HepG2 (cell line): ENCODE data around the gene ABCB9. TPM values are rescaled to one million over a fixed set of nuclear protein-coding genes. Genes with fewer than 3 reads are reported as not detected.

Experiments used
- ATF7-NPFF ChIP-seq: sonication (generic); formaldehyde crosslinking; IDR thresholded peaks from 2 replicates; pipeline ENCODE4 v1.8.1; 2023; ENCODE audit warnings: mild to moderate bottlenecking, low read depth, missing genetic modification reagents, moderate library complexity
- CHD4 ChIP-seq: fragments of 200-600 bp; sonication (generic); IDR thresholded peaks from 2 replicates; pipeline ENCODE4 v1.7.0; 2017; ENCODE audit warnings: mild to moderate bottlenecking, low read length, borderline replicate concordance
- FOXK2 ChIP-seq: fragments of 450-650 bp; IDR thresholded peaks from 2 replicates; pipeline ENCODE4 v1.6.1; 2016
- FOXO1 ChIP-seq: sonication (generic); formaldehyde crosslinking; IDR thresholded peaks from 2 replicates; pipeline ENCODE4 v1.4.0; 2020; ENCODE audit warnings: missing genetic modification reagents
- GLI4 ChIP-seq: sonication (generic); formaldehyde crosslinking; IDR thresholded peaks from 2 replicates; pipeline ENCODE4 v1.5.1; 2020; ENCODE audit warnings: missing genetic modification reagents, mild to moderate bottlenecking, moderate library complexity, borderline replicate concordance
- HDAC2 ChIP-seq: sonication (generic); formaldehyde crosslinking; IDR thresholded peaks from 2 replicates; pipeline ENCODE4 v1.4.0; 2020; ENCODE audit warnings: missing genetic modification reagents
- LRRFIP1 ChIP-seq: sonication (generic); formaldehyde crosslinking; conservative IDR thresholded peaks from 2 replicates; pipeline ENCODE4 v1.4.0; 2020; ENCODE audit warnings: missing genetic modification reagents
- MLLT10 ChIP-seq: sonication (generic); formaldehyde crosslinking; IDR thresholded peaks from 2 replicates; pipeline ENCODE4 v1.4.0; 2020; ENCODE audit warnings: missing genetic modification reagents
- MLXIP ChIP-seq: sonication (generic); formaldehyde crosslinking; IDR thresholded peaks from 2 replicates; pipeline ENCODE4 v1.9.0; 2021; ENCODE audit warnings: missing genetic modification reagents, borderline replicate concordance
- PHF21A ChIP-seq: sonication (generic); formaldehyde crosslinking; IDR thresholded peaks from 2 replicates; pipeline ENCODE4 v1.5.0; 2020; ENCODE audit warnings: mild to moderate bottlenecking, missing genetic modification reagents
- POLR2G ChIP-seq: fragments of 200-400 bp; formaldehyde crosslinking; IDR thresholded peaks from 2 replicates; pipeline ENCODE4 v1.6.1; 2018; ENCODE audit warnings: mild to moderate bottlenecking, low read depth, low read length, moderate library complexity
- RERE ChIP-seq: IDR thresholded peaks from 2 replicates; pipeline ENCODE4 v1.6.1; 2016; ENCODE audit warnings: low read depth, missing genetic modification reagents, missing compliant biosample characterization
- SATB2 ChIP-seq: sonication (generic); formaldehyde crosslinking; IDR thresholded peaks from 2 replicates; pipeline ENCODE4 v1.5.0; 2020; ENCODE audit warnings: missing genetic modification reagents
- SETDB1 ChIP-seq: sonication (generic); formaldehyde crosslinking; IDR thresholded peaks from 2 replicates; pipeline ENCODE4 v1.5.1; 2020; ENCODE audit warnings: missing genetic modification reagents, mild to moderate bottlenecking, borderline replicate concordance
- SP4 ChIP-seq: sonication (generic); formaldehyde crosslinking; IDR thresholded peaks from 2 replicates; pipeline ENCODE4 v1.8.1; 2023; ENCODE audit warnings: mild to moderate bottlenecking, missing genetic modification reagents
- TEF ChIP-seq: sonication (generic); formaldehyde crosslinking; IDR thresholded peaks from 2 replicates; pipeline ENCODE4 v1.5.0; 2020; ENCODE audit warnings: missing genetic modification reagents
- ZFY ChIP-seq: sonication (generic); formaldehyde crosslinking; IDR thresholded peaks from 2 replicates; pipeline ENCODE4 v1.4.0; 2020; ENCODE audit warnings: missing genetic modification reagents
- polyA plus RNA-seq, 8 experiments: library from polyadenylated mRNA; depleted of rRNA in 3 of 8; stranded (reverse) in 7 of 8; unstranded in 1 of 8; fragments of >200 nt; fragmentation: Illumina TruSeq in 4 of 8; extraction: Trizol in 4 of 8; gene quantifications; 2 replicates each; pipeline versions ENCODE4 v1.2.1 to v1.2.3, GENCODE V29; 2011 to 2016; ENCODE audit warnings: low read depth in 4 of 8, missing spikeins in 1 of 8, mixed read lengths in 1 of 8; ENCODE audit not compliant: insufficient read depth in 1 of 8
- total RNA-seq, 5 experiments: library from RNA; depleted of rRNA; stranded (reverse); fragments of >200 nt; fragmentation: Illumina TruSeq; extraction: Trizol; gene quantifications; 2 replicates each; pipeline ENCODE4 v1.2.3, GENCODE V29; 2016; ENCODE audit warnings: low read depth in 1 of 5

The ABCB9 gene
- total and polyA plus RNA-seq, 2 of the 13 experiments (the other 11 are each of a cell fraction or from before 2014, with no cell fraction given), result 5.1 to 6.0 TPM

- TF ChIP-seq POLR2G (peak; percentile 64), ATF7-NPFF (CRISPR knock-in tag) (peak; percentile 70), FOXO1 (CRISPR knock-in tag) (peak; percentile 30; the same call in 1 of the 2 replicates), HDAC2 (CRISPR knock-in tag) (peak; percentile 39; the same call in 1 of the 2 replicates), PHF21A (CRISPR knock-in tag) (no peak), SETDB1 (CRISPR knock-in tag) (no peak), SATB2 (no peak), ZFY (CRISPR knock-in tag) (peak; percentile 56), MLXIP (CRISPR knock-in tag) (no peak), CHD4 (peak; percentile 89), SP4 (CRISPR knock-in tag) (peak; percentile 76), FOXK2 (no peak), MLLT10 (CRISPR knock-in tag) (no peak), LRRFIP1 (no peak), GLI4 (CRISPR knock-in tag) (no peak), RERE (CRISPR knock-in tag) (no peak), TEF (no peak)
Observed at GRCh38 chr12:122895704-122896636, 70.3 kb downstream of the ABCB9 start, which contains the start of gene VPS37B (continued).
